HG02943 (cell line): ENCODE results near the gene SLC10A1.
"Not testable (repeated sequence)": the region's sequence is repeated elsewhere in the genome, so short reads cannot be mapped to it uniquely, and the experiment has no call there.

Experiments
- ATAC-seq: cut with Tn5 transposase; IDR thresholded peaks from one replicate; pipeline ENCODE4 v1.9.1; 2021; ENCODE audit warnings: mild to moderate bottlenecking, low read depth, moderate library complexity; ENCODE audit not compliant: unreplicated experiment

The SLC10A1 gene

DNA sequence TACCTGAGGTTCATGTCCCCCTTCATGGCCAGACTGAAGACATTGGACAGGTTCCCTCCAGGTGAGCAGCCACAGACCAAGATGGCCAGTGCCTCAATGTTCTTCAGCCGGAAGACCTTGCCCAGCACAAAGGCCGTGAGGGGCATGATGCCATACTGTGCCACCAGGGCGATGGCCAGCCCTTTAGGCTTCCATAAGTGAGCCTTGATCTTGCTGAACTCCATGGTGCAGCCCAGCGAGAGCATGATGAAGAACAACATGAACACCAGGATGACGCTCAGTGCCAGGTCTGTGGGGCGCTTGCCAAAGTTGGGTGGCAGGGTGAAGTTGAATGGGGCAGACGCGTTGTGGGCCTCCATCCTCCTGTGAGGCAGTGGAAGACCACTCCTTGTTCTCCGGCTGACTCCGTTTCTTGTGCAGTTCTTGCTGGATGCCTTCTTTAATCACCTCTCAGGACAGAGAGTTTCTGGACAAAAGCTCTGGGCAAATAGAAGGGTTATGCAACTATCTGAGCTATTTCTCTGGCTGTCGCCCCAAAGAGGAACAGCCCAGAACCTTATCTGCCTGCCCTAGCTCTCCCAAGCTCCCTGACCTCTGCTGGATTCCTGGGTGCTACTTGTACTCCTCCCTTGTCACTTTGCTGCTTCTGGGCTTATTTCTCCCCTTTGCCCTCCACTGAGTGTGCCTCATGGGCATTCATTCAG, at the start of gene SLC10A1:
Gene SLC10A1, minus strand, starts transcription at position 445 of the 704 bp plus-strand sequence. Its CDS starts 86 bp downstream, at position 359.
- ATAC-seq = no peak

- ATAC-seq = no peak
Observed at GRCh38 chr14:69845787-69846186, 48.7 kb upstream of the SLC10A1 start.

DNA sequence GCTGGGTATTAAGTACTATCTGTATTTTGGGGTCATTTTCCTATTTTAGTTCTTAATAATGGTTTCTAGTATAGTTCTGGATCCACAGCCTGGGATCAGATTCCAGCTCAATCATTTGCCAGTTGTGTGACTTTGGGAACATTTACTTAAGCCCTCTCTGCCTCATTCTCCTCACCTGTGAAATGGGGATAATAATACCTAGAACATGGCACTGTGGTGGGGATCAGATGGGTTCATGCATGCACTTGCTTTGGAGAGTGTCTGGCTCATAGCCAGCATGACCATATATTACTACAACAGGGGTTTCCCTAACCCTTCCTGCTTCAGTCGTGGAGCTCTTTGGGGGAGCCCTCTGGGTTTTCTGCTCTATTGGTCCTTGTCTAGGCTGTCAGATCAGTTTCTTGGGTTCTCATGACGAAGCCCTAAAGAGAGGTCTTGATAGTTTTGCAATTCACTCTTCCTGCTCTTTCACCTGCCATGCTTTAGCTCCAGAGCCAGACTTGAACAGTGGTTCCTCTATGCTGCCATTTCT, 48.1 kb upstream of the SLC10A1 start:
- ATAC-seq = no peak

- no peak for ATAC-seq
Observed at GRCh38 chr14:69844171-69844570, 47.1 kb upstream of the SLC10A1 start.

- no peak for ATAC-seq
Observed at GRCh38 chr14:69842686-69843420, 45.8 kb upstream of the SLC10A1 start.

DNA sequence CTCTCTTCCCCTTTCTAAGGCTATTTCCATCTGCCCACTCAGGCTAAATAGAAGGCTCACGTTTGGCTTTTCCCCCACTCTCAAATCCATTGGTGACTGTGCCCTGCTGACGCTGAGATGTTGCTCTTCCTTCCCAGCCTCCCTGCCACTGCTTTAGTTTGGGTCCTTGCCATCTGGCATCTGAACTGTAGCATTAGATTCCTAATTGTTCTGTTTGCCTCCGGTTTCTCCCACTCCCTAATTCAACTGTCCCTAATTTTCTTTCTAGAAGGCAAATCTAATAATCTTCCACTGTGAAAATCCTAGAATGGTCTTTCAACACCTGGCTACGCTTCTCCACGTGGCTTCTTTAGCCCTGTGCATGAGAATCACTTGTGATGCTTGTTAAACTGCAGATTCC, 44.6 kb upstream of the SLC10A1 start:
- ATAC-seq = no peak

GRCh38 chr14:69839661-69840060, 42.6 kb upstream of the SLC10A1 start:
- no peak for ATAC-seq

DNA sequence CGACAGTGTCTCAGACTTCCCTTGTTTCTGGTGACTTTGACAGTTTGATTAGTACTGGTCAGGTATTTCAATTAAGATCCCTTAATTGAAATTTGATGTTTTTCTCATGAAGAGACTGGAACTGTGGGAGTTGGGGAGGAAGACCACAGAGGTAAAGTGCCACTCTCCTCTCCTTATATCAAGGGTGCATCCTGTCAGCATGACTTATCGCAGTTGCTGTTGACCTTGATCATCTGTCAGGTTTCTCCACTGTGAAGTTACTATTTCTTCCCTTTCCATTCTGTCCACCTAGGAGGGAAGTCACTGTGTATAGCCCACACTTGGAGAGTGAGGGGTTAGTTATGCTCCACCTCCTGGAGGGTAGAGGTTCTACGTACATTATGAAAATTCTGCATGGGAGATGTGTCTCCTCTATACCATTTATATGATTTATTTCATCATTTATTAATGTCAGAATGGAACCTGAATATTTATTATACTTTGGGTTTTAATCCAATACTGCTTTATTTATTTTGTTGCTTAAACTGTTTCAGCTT, 41.9 kb upstream of the SLC10A1 start:
- no peak for ATAC-seq

- no peak for ATAC-seq
Observed at GRCh38 chr14:69828879-69829278, 31.8 kb upstream of the SLC10A1 start.

- ATAC-seq = no peak
Observed at GRCh38 chr14:69828354-69828753, 31.3 kb upstream of the SLC10A1 start.

- ATAC-seq = no peak
Observed at GRCh38 chr14:69827560-69827959, 30.5 kb upstream of the SLC10A1 start.

DNA sequence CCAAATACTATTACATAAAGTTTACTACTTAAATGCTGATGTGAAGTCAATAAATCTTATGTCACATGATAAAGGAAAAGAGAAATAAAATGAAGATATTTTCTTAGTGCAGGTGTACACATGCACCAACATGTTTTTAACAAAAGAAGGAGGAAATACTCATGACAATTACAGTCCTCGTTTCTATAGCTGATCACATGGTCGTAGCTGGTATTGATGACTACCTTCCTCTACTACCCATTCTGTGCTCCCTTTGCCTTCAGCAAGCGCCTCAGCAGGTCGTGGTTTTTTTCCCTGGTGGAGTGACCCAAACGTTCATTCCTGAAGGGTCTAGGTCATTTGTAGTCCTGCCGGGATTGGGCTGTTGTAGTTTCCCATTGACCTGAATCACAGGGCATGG, 25.4 kb upstream of the SLC10A1 start:
- ATAC-seq = no peak

DNA sequence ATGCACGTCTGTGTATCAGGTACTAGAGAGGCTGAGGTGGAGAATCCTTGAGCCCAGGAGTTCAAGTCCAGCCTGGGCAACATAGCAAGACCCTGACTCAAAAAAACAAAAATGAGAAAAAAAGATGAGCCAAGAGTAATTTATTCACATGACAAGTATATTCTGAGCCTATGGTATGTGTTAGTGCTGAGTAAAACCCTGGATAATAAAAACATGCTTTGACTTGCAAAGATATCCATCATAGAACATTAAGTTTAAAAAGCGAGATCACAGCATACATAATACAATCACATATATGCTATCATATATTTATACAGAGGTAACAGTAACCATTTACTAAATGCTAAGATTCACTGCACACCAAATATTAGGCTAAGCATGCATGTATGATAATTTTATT, 23.9 kb upstream of the SLC10A1 start:
- no peak for ATAC-seq

DNA sequence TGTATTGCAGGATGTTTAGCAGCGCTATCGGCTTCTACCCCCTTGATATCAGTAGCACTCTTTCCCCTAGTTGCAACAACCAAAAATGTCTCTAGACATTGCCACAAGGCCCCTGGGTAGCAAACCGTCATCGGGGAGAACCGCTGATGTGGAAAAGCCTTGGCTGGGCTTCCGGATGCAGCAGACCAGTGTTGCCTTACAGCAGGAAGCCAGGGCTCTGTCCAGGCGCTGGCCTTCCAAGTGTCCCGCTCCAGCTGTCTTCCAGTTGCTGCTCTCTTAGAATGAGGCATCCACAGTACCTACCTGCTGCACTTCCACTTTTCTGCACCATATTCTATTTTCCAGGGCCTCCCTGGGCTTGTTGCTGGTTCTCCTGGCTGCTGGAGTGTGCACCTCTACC, 22.6 kb upstream of the SLC10A1 start:
- no peak for ATAC-seq

GRCh38 chr14:69818758-69819191, 21.7 kb upstream of the SLC10A1 start:
- no peak for ATAC-seq

GRCh38 chr14:69816216-69816615, 19.2 kb upstream of the SLC10A1 start:
- no peak for ATAC-seq

GRCh38 chr14:69815556-69815955, 18.5 kb upstream of the SLC10A1 start:
- no peak for ATAC-seq

DNA sequence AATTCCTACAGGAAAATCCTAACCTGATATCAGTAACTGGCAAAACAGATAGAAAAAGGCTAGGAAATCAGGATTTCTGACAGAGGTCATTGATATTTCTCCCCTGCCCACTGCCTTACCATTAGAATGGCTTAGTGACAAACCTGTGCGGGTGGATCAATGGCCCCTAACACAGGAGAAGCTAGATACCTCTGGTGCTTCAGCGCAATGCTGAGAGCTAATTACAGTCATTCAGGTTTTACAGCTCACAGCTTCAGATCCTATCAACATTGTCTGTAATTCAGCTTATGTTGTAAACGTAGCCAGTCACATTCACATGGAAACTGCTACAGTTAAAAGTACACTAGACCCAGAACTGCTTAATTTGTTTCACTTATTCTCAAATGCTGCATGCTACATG, 17.4 kb upstream of the SLC10A1 start:
- ATAC-seq = no peak

DNA sequence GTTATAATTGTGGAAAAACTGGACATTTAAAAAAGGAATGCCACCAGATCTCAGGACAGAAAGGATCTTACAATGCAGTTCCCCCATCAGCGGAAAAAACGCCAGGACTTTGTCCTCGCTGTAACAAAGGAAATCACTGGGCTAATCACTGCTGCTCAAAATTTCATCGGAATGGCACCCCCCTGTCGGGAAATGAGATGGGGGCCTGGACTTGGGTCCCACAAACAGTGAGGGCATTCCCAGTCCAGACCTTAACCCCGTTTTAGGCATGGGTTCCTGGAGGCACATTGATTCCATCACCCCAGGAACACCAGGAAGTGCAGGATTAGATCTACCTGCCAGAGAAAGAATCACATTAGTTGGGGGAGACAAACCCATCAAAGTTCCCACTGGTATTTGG, 16.3 kb upstream of the SLC10A1 start:
- ATAC-seq = not testable (repeated sequence)

DNA sequence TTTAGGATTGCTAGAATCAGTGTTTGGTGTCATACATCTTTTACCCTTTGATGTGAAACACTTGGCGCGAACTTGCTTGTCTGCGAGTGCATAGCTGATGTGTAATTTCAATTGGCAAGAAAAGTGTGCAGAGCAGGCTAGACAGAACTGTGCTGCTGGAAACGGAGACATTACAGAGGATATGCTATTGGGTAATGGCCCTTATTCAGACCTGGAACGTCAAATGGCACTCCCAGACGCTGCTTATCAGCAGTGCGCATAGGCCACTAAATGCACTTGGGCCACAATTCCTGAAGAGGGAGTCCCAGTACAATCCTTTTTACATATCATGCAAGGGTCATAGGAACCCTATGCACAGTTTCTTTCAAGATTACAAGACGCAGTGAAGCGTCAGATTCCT, 15.7 kb upstream of the SLC10A1 start:
- ATAC-seq = no peak

DNA sequence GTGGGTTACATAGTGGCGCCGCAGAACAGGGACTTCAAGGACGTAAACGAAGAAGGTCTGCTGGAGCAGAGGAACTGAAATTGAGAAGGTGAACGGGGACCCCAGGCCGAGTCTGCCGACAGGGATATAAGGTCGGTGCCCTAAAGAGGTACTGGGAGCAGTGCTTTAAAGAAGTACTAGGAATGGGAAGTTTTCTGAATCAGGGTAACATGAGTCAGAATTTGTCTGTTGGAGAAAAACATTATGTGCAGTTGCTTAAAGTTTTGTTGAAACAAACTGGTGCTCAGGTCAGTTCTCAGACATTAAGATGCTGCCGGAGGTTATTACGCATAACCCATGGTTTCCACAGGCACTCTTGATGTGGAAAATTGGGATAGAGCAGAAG, 14.8 kb upstream of the SLC10A1 start:
- ATAC-seq = no peak
